Right atrium auricular region (tissue), 2 donors: ENCODE results near the gene RAB6D. TPM values are rescaled to one million over a fixed set of nuclear protein-coding genes. Genes with fewer than 3 reads are reported as not detected.
"Not testable (repeated sequence)": the region's sequence is repeated elsewhere in the genome, so short reads cannot be mapped to it uniquely, and the experiment has no call there.

ENCODE experiments used
- DNase-seq: peaks from one replicate; pipeline ENCODE4 v3.0.0-alpha.2; 2019; ENCODE audit warnings: low spot score
- H3K27ac ChIP-seq, 2 donors: fragments of 200-600 bp; sonication (generic); 1 replicate in 1 of 2; 2 replicates in 1 of 2; pipeline ENCODE4 v1.5.1; 2016 to 2019
- H3K27me3 ChIP-seq, 2 donors: fragments of 200-600 bp; sonication (generic); one replicate each; pipeline versions ENCODE4 v1.5.1 to v1.6.0; 2017 to 2019
- H3K36me3 ChIP-seq: fragments of 200-600 bp; sonication (generic); one replicate; pipeline ENCODE4 v1.5.1; 2016
- H3K4me1 ChIP-seq, 2 donors: fragments of 200-600 bp; sonication (generic); one replicate each; pipeline versions ENCODE4 v1.5.1 to v1.6.0; 2017 to 2019
- H3K4me3 ChIP-seq, 2 donors: fragments of 200-600 bp; sonication (generic); 1 replicate in 1 of 2; 2 replicates in 1 of 2; pipeline ENCODE4 v1.5.1; 2017 to 2019; ENCODE audit warnings: mild to moderate bottlenecking in 1 of 2, moderate library complexity in 1 of 2
- H3K9me3 ChIP-seq, 2 donors: fragments of 200-600 bp; sonication (generic); one replicate each; pipeline ENCODE4 v1.5.1; 2019
- CTCF ChIP-seq, 2 donors: fragments of 200-600 bp; sonication (generic); IDR thresholded peaks; one replicate each; pipeline ENCODE4 v1.5.1; 2019; ENCODE audit warnings: antibody characterized with exemption in 2 of 2
- total RNA-seq, 2 donors: library from RNA; depleted of rRNA; stranded (reverse); fragments of >200 nt; gene quantifications; one replicate each; pipeline ENCODE4 v1.1.0, GENCODE V29; 2016

Gene RAB6D
- total RNA-seq, 2 donors from 2014 or later: not detected

GRCh38 chr2:131365452-131365851 lies 1.5 kb upstream of the RAB6D start:
- H3K36me3 ChIP-seq: no peaks in the 10 kb centered on the region
- no peak for TF ChIP-seq CTCF (IDR thresholded peaks at IDR 0.05)

GRCh38 chr2:131363213-131363612 lies 755 bp downstream of the RAB6D start:
- not testable (repeated sequence) for H3K4me1 ChIP-seq, H3K27me3 ChIP-seq, H3K4me3 ChIP-seq, H3K27ac ChIP-seq, H3K9me3 ChIP-seq, H3K36me3 ChIP-seq, DNase-seq

More at GRCh38 chr2:131365452-131365851, 1.5 kb upstream of the RAB6D start:
- Histone ChIP-seq H3K4me3 (no peak overlapping the region), H3K27ac (no peak overlapping the region), H3K27me3 (no peaks in the 10 kb centered on the region), H3K4me1 (no peaks in the 10 kb centered on the region), H3K9me3 (no peaks in the 10 kb centered on the region)
- no peak for DNase-seq

- not testable (repeated sequence) for H3K9me3 ChIP-seq, H3K27me3 ChIP-seq, H3K4me1 ChIP-seq, H3K36me3 ChIP-seq, H3K4me3 ChIP-seq, DNase-seq, H3K27ac ChIP-seq
Observed at GRCh38 chr2:131361773-131362172, 2.2 kb downstream of the RAB6D start.

- not testable (repeated sequence) for DNase-seq, H3K4me1 ChIP-seq, H3K27me3 ChIP-seq, H3K4me3 ChIP-seq, H3K36me3 ChIP-seq, H3K27ac ChIP-seq, H3K9me3 ChIP-seq
Observed at GRCh38 chr2:131353167-131353697, 10.7 kb downstream of the RAB6D start.

- H3K4me3 ChIP-seq: no peak overlapping the region
- no peak for TF ChIP-seq CTCF (IDR thresholded peaks at IDR 0.05)
- H3K27me3 ChIP-seq: no peaks in the 10 kb centered on the region
- no peak overlapping the region for H3K27ac ChIP-seq
- DNase-seq: no peak
- H3K9me3 ChIP-seq: no peaks in the 10 kb centered on the region
- no peaks in the 10 kb centered on the region for H3K4me1 ChIP-seq
- no peaks in the 10 kb centered on the region for H3K36me3 ChIP-seq
Observed at GRCh38 chr2:131349021-131349420, 14.9 kb downstream of the RAB6D start.

GRCh38 chr2:131347035-131347434 lies 16.9 kb downstream of the RAB6D start:
- not testable (repeated sequence) for H3K27ac ChIP-seq, H3K4me1 ChIP-seq, H3K9me3 ChIP-seq, H3K4me3 ChIP-seq, H3K27me3 ChIP-seq, H3K36me3 ChIP-seq, DNase-seq

- not testable (repeated sequence) for DNase-seq, H3K4me3 ChIP-seq, H3K36me3 ChIP-seq, H3K4me1 ChIP-seq, H3K9me3 ChIP-seq, H3K27ac ChIP-seq, H3K27me3 ChIP-seq
Observed at GRCh38 chr2:131339307-131339706, 24.7 kb downstream of the RAB6D start.

- H3K4me3 ChIP-seq, H3K4me1 ChIP-seq, H3K27me3 ChIP-seq, H3K27ac ChIP-seq, H3K36me3 ChIP-seq, DNase-seq, H3K9me3 ChIP-seq: not testable (repeated sequence)
Observed at GRCh38 chr2:131335319-131335718, 28.6 kb downstream of the RAB6D start.

- not testable (repeated sequence) for H3K36me3 ChIP-seq, H3K9me3 ChIP-seq, H3K27me3 ChIP-seq, H3K4me3 ChIP-seq, H3K4me1 ChIP-seq, DNase-seq, H3K27ac ChIP-seq
Observed at GRCh38 chr2:131332709-131333108, 31.3 kb downstream of the RAB6D start.

GRCh38 chr2:131331000-131331399 lies 33.0 kb downstream of the RAB6D start:
- not testable (repeated sequence) for H3K27me3 ChIP-seq, H3K4me3 ChIP-seq, H3K27ac ChIP-seq, H3K9me3 ChIP-seq, H3K4me1 ChIP-seq, H3K36me3 ChIP-seq, DNase-seq
